Vagina (tissue), 2 donors: Measurements from ENCODE around the gene SLC22A4.

ENCODE experiments used
- POLR2A ChIP-seq, 2 donors: fragments of 450-650 bp; IDR thresholded peaks; one replicate each; pipeline ENCODE4 v1.6.1; 2017; ENCODE audit warnings: antibody characterized with exemption in 2 of 2, mild to moderate bottlenecking in 2 of 2, moderate library complexity in 2 of 2
- TF ChIP-seq, protein P1 (sequence below), 3 experiments: fragments of 450-650 bp in 2 of 3; fragments of 200-600 bp in 1 of 3; sonication (generic) in 1 of 3; IDR thresholded peaks; one replicate each; pipeline ENCODE4 v1.5.1; 2017 to 2019; ENCODE audit warnings: antibody characterized with exemption in 3 of 3, mild to moderate bottlenecking in 2 of 3, moderate library complexity in 2 of 3

DNA sequence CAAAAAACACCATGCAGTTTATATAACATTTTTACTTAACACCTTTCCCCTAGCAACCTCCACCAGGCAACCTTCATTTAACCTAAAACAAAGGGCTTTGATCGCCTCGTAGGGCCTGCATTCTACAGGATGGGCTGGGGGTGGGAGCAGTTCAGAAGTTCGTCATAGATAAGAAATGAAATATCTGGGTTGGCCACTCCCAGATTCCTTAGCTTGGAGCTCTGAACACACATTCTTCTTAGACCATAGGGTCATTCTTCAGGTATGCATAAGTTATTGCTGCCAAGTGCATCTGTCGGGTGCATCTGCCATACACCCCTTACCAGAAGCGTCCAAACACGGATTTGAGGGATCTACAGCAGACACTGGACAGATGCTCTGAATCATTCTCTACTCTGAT is 71.0 kb downstream of the SLC22A4 start:
- TF ChIP-seq POLR2A (IDR thresholded peaks at IDR 0.05), result no peak
- TF ChIP-seq, protein P1, sequence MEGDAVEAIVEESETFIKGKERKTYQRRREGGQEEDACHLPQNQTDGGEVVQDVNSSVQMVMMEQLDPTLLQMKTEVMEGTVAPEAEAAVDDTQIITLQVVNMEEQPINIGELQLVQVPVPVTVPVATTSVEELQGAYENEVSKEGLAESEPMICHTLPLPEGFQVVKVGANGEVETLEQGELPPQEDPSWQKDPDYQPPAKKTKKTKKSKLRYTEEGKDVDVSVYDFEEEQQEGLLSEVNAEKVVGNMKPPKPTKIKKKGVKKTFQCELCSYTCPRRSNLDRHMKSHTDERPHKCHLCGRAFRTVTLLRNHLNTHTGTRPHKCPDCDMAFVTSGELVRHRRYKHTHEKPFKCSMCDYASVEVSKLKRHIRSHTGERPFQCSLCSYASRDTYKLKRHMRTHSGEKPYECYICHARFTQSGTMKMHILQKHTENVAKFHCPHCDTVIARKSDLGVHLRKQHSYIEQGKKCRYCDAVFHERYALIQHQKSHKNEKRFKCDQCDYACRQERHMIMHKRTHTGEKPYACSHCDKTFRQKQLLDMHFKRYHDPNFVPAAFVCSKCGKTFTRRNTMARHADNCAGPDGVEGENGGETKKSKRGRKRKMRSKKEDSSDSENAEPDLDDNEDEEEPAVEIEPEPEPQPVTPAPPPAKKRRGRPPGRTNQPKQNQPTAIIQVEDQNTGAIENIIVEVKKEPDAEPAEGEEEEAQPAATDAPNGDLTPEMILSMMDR (IDR thresholded peaks at IDR 0.05), result no peak
